Fibroblast of villous mesenchyme (primary cell): ENCODE data around the gene ZNF324B. TPM values are rescaled to one million over a fixed set of nuclear protein-coding genes. Genes with fewer than 3 reads are reported as not detected.
A peak's percentile ranks its signal among the peaks of the same experiment; 100 is the strongest.
"Not testable (repeated sequence)": the region's sequence is repeated elsewhere in the genome, so short reads cannot be mapped to it uniquely, and the experiment has no call there.

ENCODE experiments used
- DNase-seq: peaks from one replicate; pipeline ENCODE4 v3.0.0-alpha.2; 2010; ENCODE audit warnings: low read depth
- H3K4me3 ChIP-seq: 2 replicates; pipeline ENCODE4 v1.5.1; 2011; ENCODE audit warnings: low read depth, mild to moderate bottlenecking, low read length
- CTCF ChIP-seq: IDR thresholded peaks from 2 replicates; pipeline ENCODE4 v1.5.1; 2012; ENCODE audit warnings: low read depth, mild to moderate bottlenecking, low read length; ENCODE audit not compliant: insufficient read depth
- total RNA-seq: library from RNA; depleted of rRNA; stranded (reverse); fragments of >200 nt; gene quantifications from 2 replicates; pipeline ENCODE4 v1.2.3, GENCODE V29; 2012

ZNF324B gene
- total RNA-seq, 1 donor: 10.4 TPM

DNA sequence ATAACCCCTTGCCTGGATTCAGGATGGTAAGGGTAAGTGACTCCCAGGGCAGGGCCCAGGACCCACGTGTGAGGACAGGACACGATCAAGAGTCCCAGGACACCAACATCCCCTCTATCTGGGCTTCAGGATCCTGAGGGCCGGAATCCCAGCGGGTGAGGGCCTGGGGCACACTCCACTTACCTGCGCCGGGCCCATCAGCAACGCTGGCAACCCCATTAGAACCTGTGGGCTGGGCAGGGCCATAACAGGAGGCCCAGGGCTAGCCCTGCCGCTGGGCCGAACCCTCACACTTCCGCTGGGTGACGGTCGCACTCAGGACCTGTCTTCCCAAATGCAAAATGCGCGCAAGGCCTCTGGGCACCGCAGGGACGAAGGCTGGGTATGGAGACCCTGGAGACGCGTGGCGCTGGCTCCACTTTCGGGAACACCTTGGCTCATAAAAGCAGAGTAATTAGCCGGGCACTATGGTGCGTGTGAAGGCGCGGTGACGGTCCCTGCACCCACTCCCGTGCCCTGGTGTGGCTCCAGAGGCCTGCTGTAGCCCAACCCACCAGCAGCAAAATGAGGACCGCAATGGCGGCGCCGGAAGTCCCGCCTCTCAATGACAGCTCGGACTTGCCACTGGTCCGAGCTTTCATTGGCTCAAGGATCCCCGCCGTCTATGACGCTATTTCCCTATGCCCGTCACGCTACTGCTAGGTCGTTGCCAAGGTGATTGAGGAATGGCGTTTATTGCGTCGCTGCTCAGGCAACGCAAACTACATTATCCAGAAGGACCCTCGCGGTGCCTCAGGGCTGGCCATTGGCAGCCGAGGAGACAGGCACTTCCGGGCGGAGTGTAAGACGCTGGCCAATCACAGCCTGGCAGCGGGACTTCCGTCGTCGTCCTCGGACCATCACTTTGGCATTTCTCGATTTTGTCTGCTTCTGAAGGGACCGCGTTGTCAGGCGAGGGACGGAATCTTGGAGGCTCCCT lies 11.6 kb upstream of the ZNF324B start, which contains the start of gene ZNF132:
TSS of gene ZNF132 (minus strand) at position 578 of the 979 bp plus-strand sequence. CDS start at position 246, 332 bp downstream.
- H3K4me3 ChIP-seq: peak within 1 kb of the TSS; percentile 72
- peak; percentile 100 for DNase-seq
- no peak for TF ChIP-seq CTCF

DNA sequence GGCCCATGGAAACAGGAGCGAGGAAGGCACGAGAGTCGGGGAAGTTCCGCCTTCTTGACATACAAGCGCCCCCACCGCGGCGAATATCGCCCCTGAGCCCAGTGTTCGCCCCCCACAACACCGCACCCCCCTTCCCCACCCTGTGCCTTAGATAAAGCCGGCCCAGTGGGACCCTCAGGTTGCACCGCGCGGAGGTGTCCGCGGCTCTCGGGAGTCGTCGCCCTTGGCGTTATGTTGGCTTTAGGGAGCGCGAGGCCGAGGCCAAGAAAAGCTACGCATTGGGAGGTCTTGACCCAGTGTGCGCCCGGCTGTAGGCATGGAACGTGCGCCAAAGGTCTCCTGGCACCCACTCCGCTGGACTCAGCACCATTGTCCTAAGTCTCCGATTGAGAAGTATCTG lies 10.9 kb upstream of the ZNF324B start:
- no peak for DNase-seq
- TF ChIP-seq CTCF: no peak
- H3K4me3 ChIP-seq: peak overlapping the region; percentile 72

- not testable (repeated sequence) for DNase-seq, H3K4me3 ChIP-seq
Measured at GRCh38 chr19:58442986-58443385, 8.4 kb upstream of the ZNF324B start.

DNA sequence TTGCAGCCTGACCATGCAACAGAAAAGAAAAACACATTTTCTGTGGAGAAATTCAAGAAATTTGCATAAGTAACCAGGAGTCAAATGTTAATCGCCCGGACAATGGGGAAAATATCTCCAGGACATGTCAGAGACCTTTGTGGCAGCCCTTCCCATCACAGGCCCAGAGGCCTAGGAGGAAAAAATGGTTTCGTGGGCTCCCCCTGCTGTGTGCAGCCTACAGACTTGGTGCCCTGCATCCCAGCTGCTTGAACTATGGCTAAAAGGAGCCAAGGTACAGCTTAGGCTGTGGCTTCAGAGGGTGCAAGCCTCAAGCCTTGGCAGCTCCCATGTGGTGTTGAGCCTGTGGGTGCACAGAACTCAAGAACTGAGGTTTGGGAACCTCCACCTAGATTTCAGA lies 2.6 kb upstream of the ZNF324B start:
- H3K4me3 ChIP-seq, DNase-seq: not testable (repeated sequence)

DNA sequence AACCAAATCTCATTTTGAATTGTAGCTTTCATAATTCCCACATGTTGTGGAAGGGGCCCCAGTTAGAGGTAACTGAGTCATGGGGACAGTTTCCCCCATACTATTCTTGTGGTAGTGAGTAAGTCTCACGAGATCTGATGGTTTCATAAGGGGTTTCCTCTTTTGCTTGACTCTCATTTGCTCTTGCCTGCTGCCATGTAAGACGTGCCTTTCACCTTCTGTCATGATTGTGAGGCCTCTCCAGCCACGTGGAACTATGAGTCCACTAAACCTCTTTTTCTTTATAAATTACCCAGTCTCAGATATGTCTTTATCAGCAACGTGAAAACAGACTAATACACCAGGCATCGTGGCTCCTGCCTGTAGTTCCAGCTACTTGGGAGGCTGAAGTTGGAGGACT lies 1.4 kb upstream of the ZNF324B start:
- H3K4me3 ChIP-seq, DNase-seq: not testable (repeated sequence)

DNA sequence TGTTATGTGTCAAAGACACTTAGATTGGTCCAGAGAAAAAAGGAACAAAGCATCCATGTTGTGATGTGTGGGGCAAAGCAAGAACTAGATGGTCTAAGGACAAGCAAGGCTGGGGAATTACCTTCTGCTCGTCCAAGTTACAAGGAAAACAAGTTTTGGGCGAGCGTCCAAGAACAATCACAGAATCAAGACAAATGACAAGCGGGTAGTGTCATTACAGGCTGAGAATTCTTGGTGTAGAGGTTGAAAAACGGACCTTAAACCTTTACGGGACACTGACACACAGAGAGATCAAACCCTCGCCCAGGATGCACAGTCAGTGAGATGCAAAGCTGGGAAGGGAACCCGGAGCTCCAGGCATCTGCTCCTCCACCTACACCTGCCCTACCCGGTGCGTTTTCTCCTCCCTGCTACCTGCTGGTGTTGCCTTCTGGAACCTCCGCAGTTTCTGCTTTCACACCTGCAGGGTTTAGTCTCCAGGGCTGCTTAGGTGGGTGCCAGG lies 515 bp upstream of the ZNF324B start:
- H3K4me3 ChIP-seq: peak overlapping the region; percentile 77
- no peak for TF ChIP-seq CTCF
- DNase-seq: no peak

- no peak for DNase-seq
- H3K4me3 ChIP-seq: no peak overlapping the region
- no peak for TF ChIP-seq CTCF
Measured at GRCh38 chr19:58453743-58454142, 2.3 kb downstream of the ZNF324B start.

- no peak for TF ChIP-seq CTCF
- no peak for DNase-seq
- H3K4me3 ChIP-seq: no peak overlapping the region
Measured at GRCh38 chr19:58455306-58455705, 3.9 kb downstream of the ZNF324B start.
